Effector memory CD4-positive, alpha-beta T cell (primary cell): ENCODE results near the gene PRKACG.

ENCODE experiments used
- DNase-seq, 3 donors: peaks; one replicate each; pipeline ENCODE4 v3.0.0-alpha.2; 2020
- H3K27ac ChIP-seq: 2 replicates; pipeline ENCODE4 v1.7.0; 2013; ENCODE audit warnings: mild to moderate bottlenecking, low read length, moderate library complexity; ENCODE audit not compliant: insufficient read depth, poor library complexity, severe bottlenecking
- H3K27me3 ChIP-seq: replicated peaks from 2 replicates; pipeline ENCODE4 v1.7.0; 2013; ENCODE audit warnings: mild to moderate bottlenecking, low read length; ENCODE audit not compliant: insufficient read depth, control insufficient read depth, poor library complexity, severe bottlenecking
- H3K36me3 ChIP-seq: 2 replicates; pipeline ENCODE4 v1.7.0; 2013; ENCODE audit warnings: mild to moderate bottlenecking, low read length, moderate library complexity; ENCODE audit not compliant: control insufficient read depth, insufficient read depth
- H3K4me1 ChIP-seq: 2 replicates; pipeline ENCODE4 v1.7.0; 2013; ENCODE audit warnings: low read length, mild to moderate bottlenecking; ENCODE audit not compliant: control insufficient read depth, insufficient read depth, poor library complexity, severe bottlenecking
- H3K4me3 ChIP-seq: 2 replicates; pipeline ENCODE4 v1.7.0; 2013; ENCODE audit warnings: low read length, low read depth, mild to moderate bottlenecking; ENCODE audit not compliant: insufficient read depth, poor library complexity, severe bottlenecking
- H3K9me3 ChIP-seq: 2 replicates; pipeline ENCODE4 v1.7.0; 2013; ENCODE audit warnings: mild to moderate bottlenecking, low read length, moderate library complexity; ENCODE audit not compliant: control insufficient read depth

PRKACG gene

GRCh38 chr9:69045821-69046220, 31.9 kb upstream of the PRKACG start:
- Histone ChIP-seq H3K4me1 (peaks cover 8% of the 10 kb centered on the region), H3K27me3 (no peaks in the 10 kb centered on the region), H3K9me3 (no peaks in the 10 kb centered on the region), H3K36me3 (peaks cover 30% of the 10 kb centered on the region), H3K27ac (no peak overlapping the region), H3K4me3 (no peak overlapping the region)
- no peak for DNase-seq

- no peak for DNase-seq
These were observed 30.6 kb upstream of the PRKACG start for GRCh38 chr9:69044240-69045219.

GRCh38 chr9:69040646-69041045, 26.7 kb upstream of the PRKACG start:
- Histone ChIP-seq H3K27me3 (no peaks in the 10 kb centered on the region), H3K27ac (no peak overlapping the region), H3K9me3 (no peaks in the 10 kb centered on the region), H3K4me1 (peaks cover 13% of the 10 kb centered on the region), H3K4me3 (no peak overlapping the region), H3K36me3 (no peaks in the 10 kb centered on the region)
- no peak for DNase-seq

More at GRCh38 chr9:69044240-69045219, 30.6 kb upstream of the PRKACG start:
- Histone ChIP-seq H3K4me1 (peaks cover 8% of the 10 kb centered on the region), H3K27ac (no peak overlapping the region), H3K9me3 (no peaks in the 10 kb centered on the region), H3K4me3 (no peak overlapping the region), H3K27me3 (no peaks in the 10 kb centered on the region), H3K36me3 (peaks cover 24% of the 10 kb centered on the region)

- Histone ChIP-seq H3K4me3 (peak overlapping the region; percentile 62), H3K36me3 (no peaks in the 10 kb centered on the region), H3K4me1 (peaks cover 5% of the 10 kb centered on the region), H3K27ac (peak overlapping the region; percentile 55), H3K27me3 (no peaks in the 10 kb centered on the region), H3K9me3 (no peaks in the 10 kb centered on the region)
- DNase-seq = no peak
These were observed 22.9 kb upstream of the PRKACG start for GRCh38 chr9:69036799-69037198.

- Histone ChIP-seq H3K4me1 (peaks cover 5% of the 10 kb centered on the region), H3K36me3 (no peaks in the 10 kb centered on the region), H3K9me3 (no peaks in the 10 kb centered on the region), H3K27ac (peak overlapping the region; percentile 55), H3K27me3 (no peaks in the 10 kb centered on the region), H3K4me3 (peak overlapping the region; percentile 62)
- peak in 1 of 3 donors; percentile 3 for DNase-seq
These were observed 22.4 kb upstream of the PRKACG start for GRCh38 chr9:69036309-69036708.

- Histone ChIP-seq H3K4me1 (peaks cover 5% of the 10 kb centered on the region), H3K27ac (peak within 1 kb of the TSS; percentile 55)
- peak; percentile 51 to 68 (median 60) for DNase-seq
These were observed 21.8 kb upstream of the PRKACG start, which contains the start of gene FXN for GRCh38 chr9:69035438-69036308. TSS of gene FXN (plus strand) at chr9:69035752. CDS start at chr9:69035783, 31 bp downstream.

GRCh38 chr9:69034071-69034470, 20.2 kb upstream of the PRKACG start:
- Histone ChIP-seq H3K27ac (no peak overlapping the region), H3K4me3 (no peak overlapping the region), H3K36me3 (no peaks in the 10 kb centered on the region), H3K27me3 (no peaks in the 10 kb centered on the region), H3K4me1 (peaks cover 5% of the 10 kb centered on the region), H3K9me3 (no peaks in the 10 kb centered on the region)
- DNase-seq = no peak

More at GRCh38 chr9:69035438-69036308, 21.8 kb upstream of the PRKACG start, which contains the start of gene FXN:
- Histone ChIP-seq H3K4me3 (peak within 1 kb of the TSS; percentile 62), H3K9me3 (no peaks in the 10 kb centered on the region), H3K36me3 (no peaks in the 10 kb centered on the region), H3K27me3 (no peaks in the 10 kb centered on the region)

- H3K27me3 ChIP-seq = no peaks in the 10 kb centered on the region
- peaks cover 17% of the 10 kb centered on the region for H3K4me1 ChIP-seq
- no peak for DNase-seq
- H3K27ac ChIP-seq = no peak overlapping the region
- H3K9me3 ChIP-seq = no peaks in the 10 kb centered on the region
- no peak overlapping the region for H3K4me3 ChIP-seq
- no peaks in the 10 kb centered on the region for H3K36me3 ChIP-seq
These were observed 17.1 kb upstream of the PRKACG start for GRCh38 chr9:69030851-69031645.

- no peak overlapping the region for H3K4me3 ChIP-seq
- no peaks in the 10 kb centered on the region for H3K27me3 ChIP-seq
- peaks cover 17% of the 10 kb centered on the region for H3K4me1 ChIP-seq
- DNase-seq = no peak
- H3K36me3 ChIP-seq = no peaks in the 10 kb centered on the region
- H3K27ac ChIP-seq = no peak overlapping the region
- H3K9me3 ChIP-seq = no peaks in the 10 kb centered on the region
These were observed 15.6 kb upstream of the PRKACG start for GRCh38 chr9:69029535-69029934.
